Activated naive CD8-positive, alpha-beta T cell treated with anti-CD3 and anti-CD28 coated beads, Interleukin-2, amount 50 U/mL, for 24 hours (primary cell): ENCODE measurements around the gene SCN9A.

Experiments
- ATAC-seq: fragments of 150-1000 bp; cut with Tn5 transposase; one replicate; pipeline ENCODE4 v1.10.0; 2021
- DNase-seq: peaks from one replicate; pipeline ENCODE4 v3.0.0; 2021
- H3K27ac Mint-ChIP-seq: one replicate; pipeline ENCODE4 v1.8.0; 2021; ENCODE audit warnings: mild to moderate bottlenecking, mixed read lengths
- H3K27me3 Mint-ChIP-seq: one replicate; pipeline ENCODE4 v1.8.0; 2021; ENCODE audit warnings: mixed read lengths
- H3K36me3 Mint-ChIP-seq: one replicate; pipeline ENCODE4 v1.8.0; 2021; ENCODE audit warnings: low read depth, mixed read lengths
- H3K4me1 Mint-ChIP-seq: one replicate; pipeline ENCODE4 v1.8.0; 2021; ENCODE audit warnings: mixed read lengths
- H3K4me3 Mint-ChIP-seq: one replicate; pipeline ENCODE4 v1.8.0; 2021; ENCODE audit warnings: mild to moderate bottlenecking, moderate library complexity, mixed read lengths
- H3K9me3 Mint-ChIP-seq: one replicate; pipeline ENCODE4 v1.8.0; 2021; ENCODE audit warnings: mixed read lengths

The SCN9A gene

DNA sequence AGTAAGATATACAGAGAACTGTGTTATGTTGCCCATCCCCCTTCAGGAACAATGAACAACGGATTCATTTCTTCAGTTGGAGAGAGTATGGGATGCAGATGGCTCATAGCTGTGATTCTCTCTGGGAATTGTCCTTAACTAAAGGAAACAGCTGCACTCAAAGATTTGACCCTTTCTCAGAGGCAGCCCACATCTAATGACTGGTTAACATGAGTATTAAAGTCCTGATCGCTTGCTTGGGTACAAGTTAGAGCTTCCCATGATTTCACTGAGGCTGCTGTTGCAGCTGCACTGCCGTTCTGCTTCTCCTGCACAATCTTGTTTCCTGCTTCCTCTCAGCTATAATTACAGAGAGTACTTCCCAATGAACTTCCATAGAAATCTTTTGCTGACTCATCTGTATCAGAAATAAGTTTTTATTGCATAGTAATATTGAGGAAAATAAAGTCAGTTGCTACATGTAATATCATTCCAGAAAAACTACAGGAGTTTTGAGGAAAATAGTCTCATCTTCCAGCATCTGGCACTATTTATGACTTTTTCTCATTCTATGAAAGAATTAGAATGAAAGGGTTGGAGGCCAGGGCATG, 12.8 kb upstream of the SCN9A start:
- DNase-seq (no peak), ATAC-seq (no peak)
- Mint-ChIP-seq H3K9me3 (no peaks in the 10 kb centered on the region), H3K27me3 (peaks cover 1% of the 10 kb centered on the region), H3K36me3 (no peaks in the 10 kb centered on the region), H3K4me3 (no peak overlapping the region), H3K4me1 (no peaks in the 10 kb centered on the region), H3K27ac (no peak overlapping the region)

- Mint-ChIP-seq H3K4me3 (no peak overlapping the region), H3K27me3 (peaks cover 1% of the 10 kb centered on the region), H3K4me1 (no peaks in the 10 kb centered on the region), H3K27ac (no peak overlapping the region), H3K36me3 (no peaks in the 10 kb centered on the region), H3K9me3 (no peaks in the 10 kb centered on the region)
- no peak for ATAC-seq
- DNase-seq = no peak
These were observed 9.6 kb upstream of the SCN9A start for GRCh38 chr2:166385313-166385712.

DNA sequence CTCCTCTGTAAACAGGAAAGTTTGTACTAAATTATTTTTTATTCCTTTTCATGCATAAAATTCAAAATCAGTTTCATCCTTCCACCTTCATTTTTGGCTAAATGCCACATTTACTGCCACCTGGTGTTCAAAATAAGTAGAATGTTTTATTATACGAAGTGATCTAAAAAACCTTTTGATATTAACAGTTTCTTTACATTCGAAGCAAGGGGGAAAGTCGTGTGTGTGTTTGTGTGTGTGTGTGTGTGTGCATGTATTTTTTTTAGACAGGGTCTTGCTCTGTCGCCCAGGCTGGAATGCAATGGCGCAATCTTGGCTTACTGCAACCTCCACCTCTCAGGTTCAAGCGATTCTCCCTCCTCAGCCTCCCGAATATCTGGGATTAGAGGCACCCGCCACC, 9.0 kb upstream of the SCN9A start:
- no peak for DNase-seq
- no peak for ATAC-seq
- peaks cover 1% of the 10 kb centered on the region for H3K27me3 Mint-ChIP-seq
- H3K36me3 Mint-ChIP-seq = no peaks in the 10 kb centered on the region
- H3K9me3 Mint-ChIP-seq = no peaks in the 10 kb centered on the region
- no peak overlapping the region for H3K4me3 Mint-ChIP-seq
- no peak overlapping the region for H3K27ac Mint-ChIP-seq
- no peaks in the 10 kb centered on the region for H3K4me1 Mint-ChIP-seq

- H3K27ac Mint-ChIP-seq = no peak overlapping the region
- DNase-seq = no peak
- no peak overlapping the region for H3K4me3 Mint-ChIP-seq
- H3K4me1 Mint-ChIP-seq = no peaks in the 10 kb centered on the region
- no peak for ATAC-seq
- H3K9me3 Mint-ChIP-seq = no peaks in the 10 kb centered on the region
- H3K27me3 Mint-ChIP-seq = peaks cover 8% of the 10 kb centered on the region
- H3K36me3 Mint-ChIP-seq = no peaks in the 10 kb centered on the region
These were observed 6.7 kb upstream of the SCN9A start for GRCh38 chr2:166382448-166382847.

GRCh38 chr2:166380615-166381014, 4.9 kb upstream of the SCN9A start:
- Mint-ChIP-seq H3K27ac (no peak overlapping the region), H3K4me1 (peaks cover 3% of the 10 kb centered on the region), H3K36me3 (no peaks in the 10 kb centered on the region), H3K9me3 (no peaks in the 10 kb centered on the region), H3K4me3 (no peak overlapping the region), H3K27me3 (peaks cover 19% of the 10 kb centered on the region)
- ATAC-seq = no peak
- DNase-seq = no peak

- DNase-seq (no peak), ATAC-seq (no peak)
- H3K27ac Mint-ChIP-seq = no peak overlapping the region
- peaks cover 36% of the 10 kb centered on the region for H3K27me3 Mint-ChIP-seq
- H3K4me1 Mint-ChIP-seq = peaks cover 8% of the 10 kb centered on the region
- H3K36me3 Mint-ChIP-seq = no peaks in the 10 kb centered on the region
- no peak overlapping the region for H3K4me3 Mint-ChIP-seq
- H3K9me3 Mint-ChIP-seq = no peaks in the 10 kb centered on the region
These were observed 1.1 kb upstream of the SCN9A start for GRCh38 chr2:166376873-166377272.

- H3K27ac Mint-ChIP-seq = no peak overlapping the region
- H3K9me3 Mint-ChIP-seq = no peaks in the 10 kb centered on the region
- no peak for ATAC-seq
- H3K4me3 Mint-ChIP-seq = peak overlapping the region; percentile 65
- no peak for DNase-seq
- peaks cover 36% of the 10 kb centered on the region for H3K27me3 Mint-ChIP-seq
- no peaks in the 10 kb centered on the region for H3K36me3 Mint-ChIP-seq
- H3K4me1 Mint-ChIP-seq = peaks cover 8% of the 10 kb centered on the region
These were observed 714 bp upstream of the SCN9A start for GRCh38 chr2:166376488-166376828.

GRCh38 chr2:166375195-166375735, 479 bp downstream of the SCN9A start:
- Mint-ChIP-seq H3K4me1 (peaks cover 8% of the 10 kb centered on the region), H3K27ac (no peak overlapping the region), H3K36me3 (no peaks in the 10 kb centered on the region), H3K4me3 (peak overlapping the region; percentile 67), H3K9me3 (no peaks in the 10 kb centered on the region), H3K27me3 (peaks cover 36% of the 10 kb centered on the region)
- DNase-seq (peak; percentile 2), ATAC-seq (no peak)

DNA sequence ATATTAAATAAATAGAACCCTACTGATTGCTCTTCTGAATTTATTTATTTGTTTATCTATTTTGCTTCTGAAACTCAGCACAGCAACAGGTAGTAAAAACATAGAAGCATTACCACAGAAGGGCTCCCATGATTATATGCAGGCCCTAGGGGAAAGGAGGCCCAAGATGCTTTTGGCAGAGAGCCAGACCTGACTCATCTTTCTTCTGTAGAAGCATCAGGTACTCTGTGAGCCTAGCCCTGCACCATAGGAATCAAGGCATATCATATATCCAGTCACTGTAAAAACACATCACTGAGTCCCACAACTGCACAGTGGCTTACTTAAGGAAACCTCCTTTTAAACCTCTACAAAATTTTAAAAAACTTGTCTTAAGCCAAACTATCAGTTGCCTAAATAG, 1.8 kb downstream of the SCN9A start:
- Mint-ChIP-seq H3K4me3 (no peak overlapping the region), H3K9me3 (no peaks in the 10 kb centered on the region), H3K36me3 (no peaks in the 10 kb centered on the region), H3K4me1 (peaks cover 8% of the 10 kb centered on the region), H3K27ac (no peak overlapping the region), H3K27me3 (peaks cover 36% of the 10 kb centered on the region)
- ATAC-seq = no peak
- DNase-seq = peak; percentile 7

GRCh38 chr2:166373539-166373938, 2.2 kb downstream of the SCN9A start:
- Mint-ChIP-seq H3K4me1 (peaks cover 8% of the 10 kb centered on the region), H3K4me3 (no peak overlapping the region), H3K36me3 (no peaks in the 10 kb centered on the region), H3K27ac (no peak overlapping the region), H3K27me3 (peaks cover 36% of the 10 kb centered on the region), H3K9me3 (no peaks in the 10 kb centered on the region)
- ATAC-seq = no peak
- no peak for DNase-seq

DNA sequence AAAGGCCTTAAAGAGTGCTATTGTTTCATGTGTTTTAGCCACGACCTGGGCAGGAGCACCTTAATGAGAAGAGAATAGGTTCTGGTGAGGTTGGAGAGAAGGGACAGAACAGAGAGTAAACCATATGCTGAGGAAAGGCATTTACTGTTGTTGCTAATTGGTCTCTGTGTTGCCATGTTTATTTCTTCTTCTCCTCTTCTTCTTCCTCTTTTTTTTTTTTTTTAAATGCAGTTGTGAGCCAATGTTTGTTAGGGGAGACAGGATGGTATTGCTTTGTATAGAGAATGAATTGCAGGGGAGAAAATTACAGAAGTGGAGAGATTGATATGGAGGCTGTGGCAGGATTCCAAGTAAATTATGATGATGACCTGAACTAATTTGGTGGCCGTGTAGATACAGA, 2.6 kb downstream of the SCN9A start:
- peaks cover 33% of the 10 kb centered on the region for H3K27me3 Mint-ChIP-seq
- no peak for DNase-seq
- no peaks in the 10 kb centered on the region for H3K9me3 Mint-ChIP-seq

DNA sequence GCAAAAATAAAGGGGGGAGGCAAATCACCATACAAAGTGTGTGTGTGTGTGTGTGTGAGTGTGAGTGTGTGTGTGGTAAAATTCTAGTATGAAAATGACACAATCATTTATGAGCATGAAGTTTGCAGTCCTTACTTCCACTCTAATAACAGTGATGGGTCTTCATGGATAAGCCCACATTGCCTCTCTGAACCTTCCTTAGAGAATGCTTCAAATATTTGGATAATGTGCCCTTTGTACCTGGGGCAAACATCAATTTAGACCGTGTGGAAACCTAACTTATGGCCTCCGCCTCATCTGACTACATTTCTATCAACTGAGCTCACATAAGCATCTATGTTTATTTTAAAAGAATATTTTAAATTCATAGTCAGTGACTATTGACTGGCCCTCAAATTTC, 3.7 kb downstream of the SCN9A start:
- no peak overlapping the region for H3K4me3 Mint-ChIP-seq
- H3K4me1 Mint-ChIP-seq = peaks cover 8% of the 10 kb centered on the region
- H3K36me3 Mint-ChIP-seq = no peaks in the 10 kb centered on the region
- no peaks in the 10 kb centered on the region for H3K9me3 Mint-ChIP-seq
- no peak overlapping the region for H3K27ac Mint-ChIP-seq
- H3K27me3 Mint-ChIP-seq = peaks cover 27% of the 10 kb centered on the region
- no peak for ATAC-seq
- DNase-seq = no peak

More for the DNA sequence above, 2.6 kb downstream of the SCN9A start:
- Mint-ChIP-seq H3K4me1 (peaks cover 8% of the 10 kb centered on the region), H3K36me3 (no peaks in the 10 kb centered on the region), H3K4me3 (no peak overlapping the region), H3K27ac (no peak overlapping the region)
- no peak for ATAC-seq

GRCh38 chr2:166365803-166366420, 9.8 kb downstream of the SCN9A start:
- DNase-seq = no peak
- no peaks in the 10 kb centered on the region for H3K9me3 Mint-ChIP-seq
- H3K27ac Mint-ChIP-seq = no peak overlapping the region
- H3K27me3 Mint-ChIP-seq = no peaks in the 10 kb centered on the region
- H3K4me3 Mint-ChIP-seq = no peak overlapping the region
- no peaks in the 10 kb centered on the region for H3K4me1 Mint-ChIP-seq
- no peaks in the 10 kb centered on the region for H3K36me3 Mint-ChIP-seq
- no peak for ATAC-seq

DNA sequence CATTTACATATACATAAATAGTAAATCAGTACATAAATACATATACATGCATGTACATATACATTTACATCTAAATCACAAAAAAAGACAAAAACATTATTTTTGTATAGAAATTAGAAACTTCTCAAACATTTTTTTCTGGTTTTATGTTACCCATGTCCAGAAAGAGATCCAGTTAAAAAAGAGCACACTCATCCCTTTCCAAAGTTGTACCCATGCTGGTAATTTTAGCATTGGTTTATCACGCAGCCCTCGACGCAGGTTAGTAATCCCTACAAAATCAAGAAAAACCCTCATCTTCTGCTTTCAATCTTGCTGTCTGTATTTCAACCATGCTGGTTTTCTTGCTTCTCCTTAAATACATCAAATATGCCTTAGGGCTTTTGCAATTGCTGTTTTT, 10.5 kb downstream of the SCN9A start:
- H3K36me3 Mint-ChIP-seq = no peaks in the 10 kb centered on the region
- ATAC-seq (no peak), DNase-seq (no peak)
- H3K4me1 Mint-ChIP-seq = no peaks in the 10 kb centered on the region
- no peaks in the 10 kb centered on the region for H3K27me3 Mint-ChIP-seq
- no peaks in the 10 kb centered on the region for H3K9me3 Mint-ChIP-seq
- no peak overlapping the region for H3K4me3 Mint-ChIP-seq
- H3K27ac Mint-ChIP-seq = no peak overlapping the region

DNA sequence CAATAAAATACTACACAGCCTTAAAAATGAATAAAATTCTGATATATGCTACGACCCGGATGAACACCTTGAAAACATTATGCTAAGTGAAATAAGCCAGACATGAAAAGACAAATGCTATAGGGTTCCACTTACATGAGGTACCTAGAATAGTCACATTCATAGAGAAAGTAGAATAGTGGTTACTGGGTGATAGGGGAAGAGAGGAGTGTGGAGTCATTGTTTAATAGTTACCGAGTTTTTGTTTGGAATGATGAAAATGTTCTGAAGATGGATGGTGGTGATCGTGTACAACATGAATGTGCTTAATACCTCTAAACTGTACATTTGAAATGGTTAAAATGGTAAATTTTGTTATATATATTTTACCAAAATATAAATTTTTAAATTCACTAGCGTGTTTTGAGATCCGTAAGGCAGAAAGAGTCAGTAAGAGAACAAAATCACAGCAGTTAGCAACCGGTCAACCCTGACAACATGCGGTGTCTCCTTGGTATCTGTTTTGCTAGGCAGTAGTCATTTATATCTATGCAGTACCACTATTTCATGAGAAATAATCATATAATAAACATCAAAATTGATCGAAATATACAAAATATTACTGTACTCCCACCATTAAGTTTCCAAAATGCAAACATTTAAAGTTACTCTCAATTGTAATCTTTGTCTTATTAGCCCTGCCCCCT, 11.1 kb downstream of the SCN9A start:
- H3K9me3 Mint-ChIP-seq = no peaks in the 10 kb centered on the region
- H3K27ac Mint-ChIP-seq = no peak overlapping the region
- H3K4me1 Mint-ChIP-seq = no peaks in the 10 kb centered on the region
- ATAC-seq (no peak), DNase-seq (no peak)
- no peak overlapping the region for H3K4me3 Mint-ChIP-seq
- no peaks in the 10 kb centered on the region for H3K36me3 Mint-ChIP-seq
- no peaks in the 10 kb centered on the region for H3K27me3 Mint-ChIP-seq
